HepG2 (cell line): ENCODE data around the gene DAPK1. TPM values are rescaled to one million over a fixed set of nuclear protein-coding genes. Genes with fewer than 3 reads are reported as not detected.
A peak's percentile ranks its signal among the peaks of the same experiment; 100 is the strongest.

Source experiments
- CCDC6 ChIP-seq: sonication (generic); formaldehyde crosslinking; IDR thresholded peaks from 2 replicates; pipeline ENCODE4 v1.8.1; 2022; ENCODE audit warnings: mild to moderate bottlenecking, missing genetic modification reagents, moderate library complexity
- HES4 ChIP-seq: sonication (generic); formaldehyde crosslinking; IDR thresholded peaks from 2 replicates; pipeline ENCODE4 v1.9.0; 2021; ENCODE audit warnings: mild to moderate bottlenecking, missing genetic modification reagents, borderline replicate concordance
- HOXD1 ChIP-seq: sonication (generic); formaldehyde crosslinking; IDR thresholded peaks from 2 replicates; pipeline ENCODE4 v1.5.0; 2020; ENCODE audit warnings: missing genetic modification reagents
- KDM6A ChIP-seq: IDR thresholded peaks from 2 replicates; pipeline ENCODE4 v1.6.1; 2016; ENCODE audit warnings: low read depth
- MAZ ChIP-seq, 2 experiments: sonication (generic) in 1 of 2; formaldehyde crosslinking in 1 of 2; IDR thresholded peaks; 2 replicates each; pipeline versions ENCODE4 v1.5.0 to v1.6.1; 2012 to 2020; ENCODE audit warnings: low read depth in 2 of 2, mild to moderate bottlenecking in 2 of 2, borderline replicate concordance in 1 of 2, improper control_type of control experiment in 1 of 2, low read length in 1 of 2, missing genetic modification reagents in 1 of 2, moderate library complexity in 1 of 2
- NFE2L2 ChIP-seq: fragments of 150-350 bp; IDR thresholded peaks from 2 replicates; pipeline ENCODE4 v1.6.1; 2014; ENCODE audit warnings: low read length
- RARA ChIP-seq: IDR thresholded peaks from 2 replicates; pipeline ENCODE4 v1.6.1; 2016; ENCODE audit warnings: missing genetic modification reagents, missing compliant biosample characterization
- ZNF234 ChIP-seq: sonication (generic); formaldehyde crosslinking; conservative IDR thresholded peaks from 2 replicates; pipeline ENCODE4 v1.5.1; 2020; ENCODE audit warnings: mild to moderate bottlenecking, missing genetic modification reagents
- ZNF33B ChIP-seq: sonication (generic); formaldehyde crosslinking; IDR thresholded peaks from 2 replicates; pipeline ENCODE4 v1.5.1; 2020; ENCODE audit warnings: mild to moderate bottlenecking, missing genetic modification reagents
- polyA plus RNA-seq, 8 experiments: library from polyadenylated mRNA; depleted of rRNA in 3 of 8; stranded (reverse) in 7 of 8; unstranded in 1 of 8; fragments of >200 nt; fragmentation: Illumina TruSeq in 4 of 8; extraction: Trizol in 4 of 8; gene quantifications; 2 replicates each; pipeline versions ENCODE4 v1.2.1 to v1.2.3, GENCODE V29; 2011 to 2016; ENCODE audit warnings: low read depth in 4 of 8, missing spikeins in 1 of 8, mixed read lengths in 1 of 8; ENCODE audit not compliant: insufficient read depth in 1 of 8
- total RNA-seq, 5 experiments: library from RNA; depleted of rRNA; stranded (reverse); fragments of >200 nt; fragmentation: Illumina TruSeq; extraction: Trizol; gene quantifications; 2 replicates each; pipeline ENCODE4 v1.2.3, GENCODE V29; 2016; ENCODE audit warnings: low read depth in 1 of 5
- TF ChIP-seq, protein P1 (sequence below): sonication (generic); formaldehyde crosslinking; IDR thresholded peaks from 2 replicates; pipeline ENCODE4 v1.4.0; 2020; ENCODE audit warnings: mild to moderate bottlenecking, missing genetic modification reagents, borderline replicate concordance
- TF ChIP-seq, protein P2 (sequence below): sonication (generic); formaldehyde crosslinking; IDR thresholded peaks from 2 replicates; pipeline ENCODE4 v1.8.0; 2022; ENCODE audit warnings: missing genetic modification reagents, mild to moderate bottlenecking, moderate library complexity, borderline replicate concordance
- TF ChIP-seq, protein P3 (sequence below): sonication (generic); formaldehyde crosslinking; IDR thresholded peaks from 2 replicates; pipeline ENCODE4 v1.8.1; 2023; ENCODE audit warnings: missing genetic modification reagents, mild to moderate bottlenecking, borderline replicate concordance
- TF ChIP-seq, protein P4 (sequence below), 2 experiments: sonication (generic) in 1 of 2; formaldehyde crosslinking in 1 of 2; IDR thresholded peaks; 2 replicates each; pipeline versions ENCODE4 v1.4.0 to v1.6.1; 2016 to 2020; ENCODE audit warnings: borderline replicate concordance in 1 of 2, low read depth in 1 of 2, mild to moderate bottlenecking in 1 of 2, missing genetic modification reagents in 1 of 2
- TF ChIP-seq, protein P5 (sequence below): sonication (generic); formaldehyde crosslinking; IDR thresholded peaks from 2 replicates; pipeline ENCODE4 v1.8.1; 2022; ENCODE audit warnings: low read depth, mild to moderate bottlenecking, missing genetic modification reagents

The DAPK1 gene
- total and polyA plus RNA-seq, 2 of the 13 experiments (the other 11 are each of a cell fraction or from before 2014, with no cell fraction given) = 35.7 to 35.9 TPM

DNA sequence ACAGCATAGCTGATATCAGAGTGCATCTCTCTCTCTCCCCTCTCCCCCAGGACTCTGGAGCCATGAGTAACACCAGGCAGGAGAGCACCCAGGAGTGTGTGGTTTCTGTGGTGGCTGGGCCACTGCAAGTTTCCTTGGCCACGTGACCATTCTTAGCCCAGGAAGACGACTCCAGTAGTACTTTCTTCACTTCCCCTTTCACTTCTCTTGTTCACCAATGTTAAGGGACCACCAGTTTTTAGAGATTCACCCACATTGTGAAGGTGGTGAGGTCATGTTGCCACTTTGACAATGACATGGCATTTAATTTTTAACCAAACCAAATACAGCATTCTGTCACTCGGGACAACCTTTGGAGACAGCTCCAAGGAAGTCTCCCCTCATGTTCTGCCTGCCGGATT, 17.9 kb upstream of the DAPK1 start (continued):
- TF ChIP-seq, protein P1, sequence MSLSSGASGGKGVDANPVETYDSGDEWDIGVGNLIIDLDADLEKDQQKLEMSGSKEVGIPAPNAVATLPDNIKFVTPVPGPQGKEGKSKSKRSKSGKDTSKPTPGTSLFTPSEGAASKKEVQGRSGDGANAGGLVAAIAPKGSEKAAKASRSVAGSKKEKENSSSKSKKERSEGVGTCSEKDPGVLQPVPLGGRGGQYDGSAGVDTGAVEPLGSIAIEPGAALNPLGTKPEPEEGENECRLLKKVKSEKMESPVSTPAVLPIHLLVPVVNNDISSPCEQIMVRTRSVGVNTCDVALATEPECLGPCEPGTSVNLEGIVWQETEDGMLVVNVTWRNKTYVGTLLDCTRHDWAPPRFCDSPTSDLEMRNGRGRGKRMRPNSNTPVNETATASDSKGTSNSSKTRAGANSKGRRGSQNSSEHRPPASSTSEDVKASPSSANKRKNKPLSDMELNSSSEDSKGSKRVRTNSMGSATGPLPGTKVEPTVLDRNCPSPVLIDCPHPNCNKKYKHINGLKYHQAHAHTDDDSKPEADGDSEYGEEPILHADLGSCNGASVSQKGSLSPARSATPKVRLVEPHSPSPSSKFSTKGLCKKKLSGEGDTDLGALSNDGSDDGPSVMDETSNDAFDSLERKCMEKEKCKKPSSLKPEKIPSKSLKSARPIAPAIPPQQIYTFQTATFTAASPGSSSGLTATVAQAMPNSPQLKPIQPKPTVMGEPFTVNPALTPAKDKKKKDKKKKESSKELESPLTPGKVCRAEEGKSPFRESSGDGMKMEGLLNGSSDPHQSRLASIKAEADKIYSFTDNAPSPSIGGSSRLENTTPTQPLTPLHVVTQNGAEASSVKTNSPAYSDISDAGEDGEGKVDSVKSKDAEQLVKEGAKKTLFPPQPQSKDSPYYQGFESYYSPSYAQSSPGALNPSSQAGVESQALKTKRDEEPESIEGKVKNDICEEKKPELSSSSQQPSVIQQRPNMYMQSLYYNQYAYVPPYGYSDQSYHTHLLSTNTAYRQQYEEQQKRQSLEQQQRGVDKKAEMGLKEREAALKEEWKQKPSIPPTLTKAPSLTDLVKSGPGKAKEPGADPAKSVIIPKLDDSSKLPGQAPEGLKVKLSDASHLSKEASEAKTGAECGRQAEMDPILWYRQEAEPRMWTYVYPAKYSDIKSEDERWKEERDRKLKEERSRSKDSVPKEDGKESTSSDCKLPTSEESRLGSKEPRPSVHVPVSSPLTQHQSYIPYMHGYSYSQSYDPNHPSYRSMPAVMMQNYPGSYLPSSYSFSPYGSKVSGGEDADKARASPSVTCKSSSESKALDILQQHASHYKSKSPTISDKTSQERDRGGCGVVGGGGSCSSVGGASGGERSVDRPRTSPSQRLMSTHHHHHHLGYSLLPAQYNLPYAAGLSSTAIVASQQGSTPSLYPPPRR (CRISPR knock-in tag) = no peak
- no peak for TF ChIP-seq HES4 (CRISPR knock-in tag)
- TF ChIP-seq ZNF33B (CRISPR knock-in tag) = no peak
- peak; percentile 92 for TF ChIP-seq NFE2L2
- TF ChIP-seq HOXD1 = no peak
- no peak for TF ChIP-seq CCDC6 (CRISPR knock-in tag)
- no peak for TF ChIP-seq ZNF234 (CRISPR knock-in tag)
- TF ChIP-seq, protein P2, sequence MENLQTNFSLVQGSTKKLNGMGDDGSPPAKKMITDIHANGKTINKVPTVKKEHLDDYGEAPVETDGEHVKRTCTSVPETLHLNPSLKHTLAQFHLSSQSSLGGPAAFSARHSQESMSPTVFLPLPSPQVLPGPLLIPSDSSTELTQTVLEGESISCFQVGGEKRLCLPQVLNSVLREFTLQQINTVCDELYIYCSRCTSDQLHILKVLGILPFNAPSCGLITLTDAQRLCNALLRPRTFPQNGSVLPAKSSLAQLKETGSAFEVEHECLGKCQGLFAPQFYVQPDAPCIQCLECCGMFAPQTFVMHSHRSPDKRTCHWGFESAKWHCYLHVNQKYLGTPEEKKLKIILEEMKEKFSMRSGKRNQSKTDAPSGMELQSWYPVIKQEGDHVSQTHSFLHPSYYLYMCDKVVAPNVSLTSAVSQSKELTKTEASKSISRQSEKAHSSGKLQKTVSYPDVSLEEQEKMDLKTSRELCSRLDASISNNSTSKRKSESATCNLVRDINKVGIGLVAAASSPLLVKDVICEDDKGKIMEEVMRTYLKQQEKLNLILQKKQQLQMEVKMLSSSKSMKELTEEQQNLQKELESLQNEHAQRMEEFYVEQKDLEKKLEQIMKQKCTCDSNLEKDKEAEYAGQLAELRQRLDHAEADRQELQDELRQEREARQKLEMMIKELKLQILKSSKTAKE (CRISPR knock-in tag) = no peak
- no peak for TF ChIP-seq KDM6A (CRISPR knock-in tag)
- TF ChIP-seq, protein P3, sequence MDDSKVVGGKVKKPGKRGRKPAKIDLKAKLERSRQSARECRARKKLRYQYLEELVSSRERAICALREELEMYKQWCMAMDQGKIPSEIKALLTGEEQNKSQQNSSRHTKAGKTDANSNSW (CRISPR knock-in tag) = no peak
- no peak for TF ChIP-seq MAZ (IDR thresholded peaks at IDR 0.05; ENCODE audit: borderline replicate concordance, low read depth, low read length)
- TF ChIP-seq MAZ (CRISPR knock-in tag; IDR thresholded peaks at IDR 0.05; ENCODE audit: low read depth) = no peak
- TF ChIP-seq RARA (CRISPR knock-in tag) = no peak
- TF ChIP-seq, protein P4, sequence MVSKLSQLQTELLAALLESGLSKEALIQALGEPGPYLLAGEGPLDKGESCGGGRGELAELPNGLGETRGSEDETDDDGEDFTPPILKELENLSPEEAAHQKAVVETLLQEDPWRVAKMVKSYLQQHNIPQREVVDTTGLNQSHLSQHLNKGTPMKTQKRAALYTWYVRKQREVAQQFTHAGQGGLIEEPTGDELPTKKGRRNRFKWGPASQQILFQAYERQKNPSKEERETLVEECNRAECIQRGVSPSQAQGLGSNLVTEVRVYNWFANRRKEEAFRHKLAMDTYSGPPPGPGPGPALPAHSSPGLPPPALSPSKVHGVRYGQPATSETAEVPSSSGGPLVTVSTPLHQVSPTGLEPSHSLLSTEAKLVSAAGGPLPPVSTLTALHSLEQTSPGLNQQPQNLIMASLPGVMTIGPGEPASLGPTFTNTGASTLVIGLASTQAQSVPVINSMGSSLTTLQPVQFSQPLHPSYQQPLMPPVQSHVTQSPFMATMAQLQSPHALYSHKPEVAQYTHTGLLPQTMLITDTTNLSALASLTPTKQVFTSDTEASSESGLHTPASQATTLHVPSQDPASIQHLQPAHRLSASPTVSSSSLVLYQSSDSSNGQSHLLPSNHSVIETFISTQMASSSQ (IDR thresholded peaks at IDR 0.05; ENCODE audit: low read depth) = peak; percentile 58; the same call in 1 of the 2 replicates
- TF ChIP-seq, protein P4 (CRISPR knock-in tag; IDR thresholded peaks at IDR 0.05; ENCODE audit: borderline replicate concordance) = no peak
- TF ChIP-seq, protein P5, sequence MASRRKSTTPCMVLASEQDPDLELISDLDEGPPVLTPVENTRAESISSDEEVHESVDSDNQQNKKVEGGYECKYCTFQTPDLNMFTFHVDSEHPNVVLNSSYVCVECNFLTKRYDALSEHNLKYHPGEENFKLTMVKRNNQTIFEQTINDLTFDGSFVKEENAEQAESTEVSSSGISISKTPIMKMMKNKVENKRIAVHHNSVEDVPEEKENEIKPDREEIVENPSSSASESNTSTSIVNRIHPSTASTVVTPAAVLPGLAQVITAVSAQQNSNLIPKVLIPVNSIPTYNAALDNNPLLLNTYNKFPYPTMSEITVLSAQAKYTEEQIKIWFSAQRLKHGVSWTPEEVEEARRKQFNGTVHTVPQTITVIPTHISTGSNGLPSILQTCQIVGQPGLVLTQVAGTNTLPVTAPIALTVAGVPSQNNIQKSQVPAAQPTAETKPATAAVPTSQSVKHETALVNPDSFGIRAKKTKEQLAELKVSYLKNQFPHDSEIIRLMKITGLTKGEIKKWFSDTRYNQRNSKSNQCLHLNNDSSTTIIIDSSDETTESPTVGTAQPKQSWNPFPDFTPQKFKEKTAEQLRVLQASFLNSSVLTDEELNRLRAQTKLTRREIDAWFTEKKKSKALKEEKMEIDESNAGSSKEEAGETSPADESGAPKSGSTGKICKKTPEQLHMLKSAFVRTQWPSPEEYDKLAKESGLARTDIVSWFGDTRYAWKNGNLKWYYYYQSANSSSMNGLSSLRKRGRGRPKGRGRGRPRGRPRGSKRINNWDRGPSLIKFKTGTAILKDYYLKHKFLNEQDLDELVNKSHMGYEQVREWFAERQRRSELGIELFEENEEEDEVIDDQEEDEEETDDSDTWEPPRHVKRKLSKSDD (CRISPR knock-in tag) = no peak
